IPS-NIHi11 (cell line): ENCODE results near the gene ACSM3.
"Not testable (repeated sequence)": the region's sequence is repeated elsewhere in the genome, so short reads cannot be mapped to it uniquely, and the experiment has no call there.

Source experiments
- DNase-seq: peaks from one replicate; pipeline ENCODE4 v3.0.0; 2012; ENCODE audit warnings: mixed read lengths, low spot score

Gene ACSM3

DNA sequence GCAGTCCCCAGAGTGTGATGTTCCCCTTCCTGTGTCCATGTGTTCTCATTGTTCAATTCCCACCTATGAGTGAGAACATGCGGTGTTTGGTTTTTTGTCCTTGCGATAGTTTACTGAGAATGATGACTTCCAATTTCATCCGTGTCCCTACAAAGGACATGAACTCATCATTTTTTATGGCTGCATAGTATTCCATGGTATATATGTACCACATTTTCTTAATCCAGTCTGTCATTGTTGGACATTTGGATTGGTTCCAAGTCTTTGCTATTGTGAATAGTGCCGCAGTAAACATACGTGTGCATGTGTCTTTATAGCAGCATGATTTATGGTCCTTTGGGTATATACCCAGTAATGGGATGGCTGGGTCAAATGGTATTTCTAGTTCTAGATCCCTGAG is 8.0 kb upstream of the ACSM3 start:
- not testable (repeated sequence) for DNase-seq

DNA sequence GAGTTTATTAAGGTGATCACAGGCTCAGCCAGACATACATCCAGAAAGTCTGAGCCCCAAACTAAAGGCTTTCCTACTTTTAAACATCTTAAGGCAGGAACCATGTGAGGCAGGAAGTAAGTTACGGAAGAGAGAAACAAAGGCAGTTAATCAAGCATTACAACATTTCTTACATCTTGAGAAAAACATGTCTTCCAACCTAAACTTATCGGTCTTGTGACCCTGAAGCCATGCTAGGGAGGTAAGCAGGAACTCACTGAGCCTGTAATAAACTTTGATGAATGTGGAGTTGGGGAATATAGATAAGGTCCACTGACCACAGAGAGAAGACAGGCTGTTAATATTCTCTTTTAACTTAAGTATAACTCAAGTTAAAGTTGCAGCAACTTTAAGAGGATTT is 3.5 kb upstream of the ACSM3 start:
- DNase-seq, result no peak

DNA sequence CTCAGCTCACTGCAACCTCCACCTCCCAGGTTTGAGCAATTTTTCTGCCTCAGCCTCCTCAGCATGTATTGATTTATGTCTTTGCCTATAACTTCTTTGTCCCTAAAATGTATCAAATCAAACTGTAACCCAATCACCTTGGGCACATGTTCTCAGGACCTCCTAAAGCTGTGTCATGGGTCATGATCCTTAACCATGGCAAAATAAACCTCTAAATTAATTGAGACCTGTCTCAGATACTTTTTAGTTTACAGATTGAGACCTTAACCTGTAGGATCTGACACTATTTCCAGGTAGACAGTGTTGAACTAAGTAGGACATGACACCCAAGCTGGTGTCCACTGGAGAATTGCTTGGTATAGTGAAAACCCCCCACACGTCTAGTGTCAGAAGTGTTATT is 2.6 kb upstream of the ACSM3 start:
- no peak for DNase-seq

DNA sequence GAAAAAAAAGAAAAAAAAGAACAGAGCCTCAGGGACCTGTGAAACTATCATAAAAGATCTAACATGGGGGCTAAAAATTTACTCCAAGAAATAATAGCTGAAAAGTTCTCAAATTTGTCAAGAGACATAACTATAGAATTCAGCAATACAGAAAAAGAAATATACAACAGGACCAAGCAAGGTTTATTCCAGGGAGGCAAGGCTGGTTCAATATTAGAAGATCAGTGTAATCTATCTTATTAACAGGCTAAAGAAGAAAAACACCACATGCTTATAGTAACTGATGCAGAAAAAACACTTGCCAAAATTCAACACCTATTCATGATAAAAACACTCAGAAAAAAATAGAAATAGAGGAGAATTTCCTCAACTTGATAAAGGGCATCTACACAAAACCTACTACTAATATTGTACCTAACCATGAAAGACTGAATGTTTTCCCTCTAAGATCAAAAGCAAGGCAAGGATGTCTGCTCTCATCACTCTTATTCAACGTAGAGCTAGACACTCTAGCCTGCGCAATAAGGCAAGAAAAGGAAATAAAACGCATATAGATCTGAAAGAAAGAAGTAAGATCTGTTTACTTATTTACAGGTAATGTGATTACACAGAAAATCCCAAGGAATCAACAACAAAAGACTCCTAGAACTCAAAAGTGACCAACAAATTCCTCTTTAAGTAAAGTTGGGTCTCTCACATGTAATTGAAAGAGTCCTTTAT is 1.2 kb upstream of the ACSM3 start:
- DNase-seq, result no peak

DNA sequence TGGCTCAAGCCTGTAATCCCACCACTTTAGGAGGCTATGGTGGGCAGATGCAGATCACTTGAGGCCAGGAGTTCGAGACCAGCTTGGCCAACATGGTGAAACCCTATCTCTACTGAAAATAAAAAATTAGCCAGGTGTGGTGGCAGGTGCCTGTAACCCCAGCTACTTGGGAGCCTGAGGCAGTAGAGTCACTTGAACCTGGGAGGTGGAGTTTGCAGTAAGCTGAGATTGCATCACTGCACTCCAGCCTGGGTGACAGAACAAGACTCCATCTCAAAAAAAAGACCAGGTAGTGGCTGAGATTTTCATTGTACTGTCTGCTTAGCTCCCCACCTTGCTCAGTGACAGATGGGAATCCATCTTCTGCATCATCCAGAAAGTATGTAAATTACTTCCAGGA is 634 bp downstream of the ACSM3 start:
- not testable (repeated sequence) for DNase-seq

DNA sequence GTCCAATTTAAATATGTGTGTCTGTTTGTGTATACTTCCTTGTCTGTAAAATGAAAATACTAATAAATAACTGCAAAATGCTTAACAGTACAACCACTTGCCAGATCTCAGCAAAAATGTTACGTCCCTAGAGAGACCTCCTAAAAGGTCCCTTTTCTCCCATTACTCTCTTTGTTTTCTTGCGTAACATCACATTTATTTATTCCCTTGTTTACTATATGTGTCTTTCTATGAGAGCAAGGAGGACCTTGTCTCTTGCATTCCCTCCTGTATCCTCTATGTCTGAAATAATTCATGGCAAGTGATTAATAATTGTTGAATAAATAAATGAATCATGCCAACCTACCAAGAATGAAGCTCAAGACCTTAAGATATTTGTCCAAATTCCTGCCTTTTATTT is 1.9 kb downstream of the ACSM3 start:
- no peak for DNase-seq

DNA sequence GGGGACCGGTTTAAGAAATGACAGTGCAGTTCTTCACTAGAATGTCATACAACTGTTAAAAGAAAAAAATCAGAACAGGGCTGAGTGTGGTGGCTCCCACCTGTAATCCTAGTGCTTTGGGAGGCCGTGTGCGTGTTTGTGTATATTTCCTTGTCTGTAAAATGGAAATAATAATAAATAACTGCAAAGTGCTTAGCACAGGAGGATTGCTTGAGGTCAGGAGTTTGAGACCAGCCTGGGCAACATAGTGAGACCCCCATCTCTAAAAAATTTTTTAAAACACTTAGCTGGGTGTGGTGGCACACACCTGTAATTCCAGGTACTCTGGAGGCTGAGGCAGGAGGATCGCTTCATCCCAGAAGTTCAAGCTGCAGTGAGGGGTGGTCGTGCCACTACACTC is 2.5 kb downstream of the ACSM3 start:
- DNase-seq, result no peak

DNA sequence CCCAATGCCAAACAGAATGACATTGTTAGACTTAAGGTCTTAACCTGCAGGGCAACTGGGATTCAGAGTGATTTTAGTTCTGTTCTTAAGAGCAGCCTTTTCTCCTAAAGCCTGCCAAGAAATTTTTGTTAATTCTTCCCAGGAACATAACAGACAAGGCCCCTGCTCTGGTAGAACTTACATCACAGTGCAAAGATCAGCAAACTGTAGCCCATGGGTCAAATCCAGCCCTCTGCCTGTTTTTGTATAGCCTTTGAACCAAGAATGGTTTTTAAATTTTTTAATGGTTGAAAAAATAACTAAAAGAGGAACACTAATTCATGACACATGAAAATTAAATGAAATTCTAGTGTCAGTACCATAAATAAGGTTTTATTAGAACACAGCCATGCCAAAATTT is 3.8 kb downstream of the ACSM3 start:
- DNase-seq, result no peak

DNA sequence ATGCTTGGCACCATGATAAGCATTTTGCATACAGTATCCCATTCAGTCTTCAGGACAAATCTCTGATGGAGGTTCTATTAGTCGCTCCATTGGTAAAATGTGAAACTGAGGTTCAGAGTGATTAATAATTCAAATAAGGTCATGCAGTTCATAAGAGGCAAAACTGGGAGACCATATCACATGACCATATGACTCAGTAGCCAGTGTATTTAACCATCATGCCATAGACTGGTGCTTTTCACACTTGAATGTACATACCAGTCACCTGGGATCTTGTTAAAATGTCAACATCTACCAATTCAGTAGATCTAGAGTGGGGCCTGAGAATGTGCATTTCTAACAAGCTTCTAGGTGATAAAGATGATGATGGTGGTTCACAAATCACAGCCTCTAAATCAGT is 4.3 kb downstream of the ACSM3 start:
- DNase-seq, result no peak

DNA sequence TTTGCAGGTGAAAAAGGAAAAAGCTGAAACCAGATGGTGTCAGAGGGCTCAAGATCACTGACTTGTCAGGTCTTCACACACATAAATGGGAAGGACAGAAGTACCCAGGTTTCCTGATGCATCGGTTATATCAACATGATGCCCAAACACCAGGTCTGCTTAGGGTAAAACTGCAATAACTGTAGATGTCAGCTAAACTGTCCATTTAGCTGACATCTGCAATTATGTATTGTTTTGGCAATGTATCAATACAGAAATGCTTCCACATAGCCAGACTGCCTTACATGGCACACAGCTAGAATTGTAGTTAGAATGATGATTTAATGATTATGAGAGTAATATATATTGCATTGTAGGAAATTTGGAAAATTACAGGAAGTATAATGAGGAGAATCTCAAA is 5.0 kb downstream of the ACSM3 start:
- DNase-seq, result no peak

DNA sequence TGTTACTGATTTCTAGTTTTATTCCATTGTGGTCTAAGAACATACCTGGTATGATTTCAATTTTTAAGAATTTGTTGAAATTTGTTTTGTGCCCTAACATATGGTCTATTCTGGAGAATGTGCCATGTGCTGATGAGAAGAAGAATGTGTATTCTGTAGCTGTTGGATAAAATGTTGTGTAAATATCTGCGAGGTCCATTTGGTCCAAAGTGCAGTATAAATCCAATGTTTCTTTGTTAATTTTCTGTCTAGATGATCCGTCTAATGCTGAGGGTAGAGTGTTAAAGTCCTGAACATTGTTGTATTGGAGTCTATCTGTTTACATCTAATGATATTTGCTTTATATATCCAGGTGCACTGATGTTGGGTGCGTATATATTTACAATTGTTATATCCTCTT is 9.9 kb downstream of the ACSM3 start:
- DNase-seq, result no peak

DNA sequence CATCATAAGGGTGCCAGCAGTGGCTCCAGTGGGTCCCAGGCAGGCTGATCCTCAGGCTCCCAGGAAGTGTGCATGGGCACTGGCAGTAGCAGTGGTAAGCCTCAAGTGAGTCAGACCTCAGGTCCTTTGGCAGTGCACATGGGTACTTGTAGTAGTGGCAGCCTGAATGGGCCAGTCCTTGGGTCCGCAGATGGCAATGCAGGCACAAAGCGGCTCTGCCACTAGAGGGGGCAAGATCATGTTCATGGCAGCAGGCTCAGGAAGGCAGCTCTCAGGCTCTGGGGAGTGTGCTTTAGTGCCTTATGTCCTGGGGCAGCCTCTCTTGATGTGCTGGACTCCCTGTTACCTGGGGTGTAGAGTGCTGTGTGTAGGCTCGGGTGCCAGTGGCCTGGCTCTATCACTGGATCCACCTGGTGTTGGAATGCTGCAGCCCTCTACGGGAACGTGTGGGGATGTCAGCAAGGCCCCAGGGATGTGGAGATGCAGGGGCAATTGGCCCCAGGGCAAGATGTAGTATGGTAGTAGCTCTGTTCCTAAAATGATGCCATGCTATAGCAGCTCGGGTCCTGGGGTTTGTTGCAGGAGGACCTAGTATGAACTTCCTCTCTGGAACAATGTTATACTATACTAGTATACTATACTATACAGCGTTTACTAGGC is 11.0 kb downstream of the ACSM3 start:
- DNase-seq, result peak; percentile 85

DNA sequence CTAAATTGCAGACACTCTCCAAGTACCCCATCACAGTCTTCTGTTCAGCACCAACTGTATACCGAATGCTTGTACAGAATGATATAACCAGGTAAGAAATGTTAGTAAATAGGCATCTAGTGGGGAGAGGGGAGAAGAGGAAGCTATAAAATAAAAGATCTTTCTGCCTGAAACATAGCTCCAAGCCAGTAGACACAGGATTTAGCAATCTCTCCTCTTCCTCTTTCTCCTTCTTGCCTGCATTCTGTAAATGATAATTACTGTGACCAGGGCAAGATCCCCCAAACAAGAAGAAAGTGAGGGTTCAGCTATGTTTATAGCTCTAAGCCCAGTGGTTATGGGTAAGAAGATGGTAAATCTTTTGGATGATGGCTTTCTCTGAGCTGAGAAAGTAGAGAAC is 17.9 kb downstream of the ACSM3 start:
- no peak for DNase-seq

DNA sequence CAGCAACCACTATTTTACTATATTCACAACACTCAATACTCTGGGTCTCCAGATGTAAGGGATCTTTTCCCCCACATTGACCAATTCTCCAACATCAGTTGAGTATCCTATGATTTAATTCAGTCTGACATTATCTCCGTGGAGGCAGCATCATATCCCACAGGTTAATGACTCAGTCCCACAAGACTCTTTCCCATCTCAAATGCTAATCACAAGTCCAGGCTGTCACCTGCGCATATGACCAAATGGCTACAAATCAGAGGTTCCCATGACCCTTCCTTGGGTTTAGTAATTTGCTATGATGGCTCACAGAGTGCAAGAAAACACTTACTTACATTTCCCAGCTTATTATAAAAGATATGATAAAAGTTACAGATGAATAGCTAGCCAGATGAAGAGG is 18.7 kb downstream of the ACSM3 start:
- no peak for DNase-seq

DNA sequence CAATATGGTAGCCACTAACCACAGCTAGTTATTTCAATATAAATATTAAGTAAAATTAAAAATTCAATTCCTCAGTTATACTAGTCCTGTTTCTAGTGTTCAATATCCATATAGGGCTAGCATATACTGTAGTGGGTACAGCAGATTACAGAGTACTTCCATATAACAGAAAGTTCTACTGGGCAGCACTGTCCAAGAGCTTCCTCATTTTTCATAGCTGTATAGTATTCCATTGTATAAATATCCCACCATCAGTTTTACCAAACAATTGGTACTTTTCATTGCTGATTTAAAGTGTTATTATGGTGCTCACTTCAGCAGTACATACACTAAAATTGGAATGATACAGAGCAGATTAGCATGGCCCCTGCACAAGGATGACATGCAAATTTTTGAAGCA is 20.4 kb downstream of the ACSM3 start:
- DNase-seq, result no peak

DNA sequence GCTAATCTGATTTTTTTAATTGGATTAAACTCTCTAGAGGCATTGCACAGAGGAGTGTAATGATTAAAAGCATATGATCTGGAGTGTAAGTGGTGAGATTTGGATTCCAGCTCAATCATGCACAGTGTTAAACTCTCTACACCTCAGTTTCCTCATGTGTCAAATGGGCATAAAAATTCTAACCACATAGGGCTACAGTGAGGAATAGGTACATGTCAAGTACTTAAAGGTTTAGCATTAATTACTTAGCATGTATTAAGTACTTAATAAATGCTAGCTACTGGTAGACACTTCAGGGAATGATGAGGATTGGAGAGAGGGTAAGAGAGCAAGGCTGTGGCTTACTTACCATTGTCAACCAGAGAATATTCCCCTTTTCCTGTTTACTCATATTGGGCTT is 25.3 kb downstream of the ACSM3 start:
- no peak for DNase-seq

DNA sequence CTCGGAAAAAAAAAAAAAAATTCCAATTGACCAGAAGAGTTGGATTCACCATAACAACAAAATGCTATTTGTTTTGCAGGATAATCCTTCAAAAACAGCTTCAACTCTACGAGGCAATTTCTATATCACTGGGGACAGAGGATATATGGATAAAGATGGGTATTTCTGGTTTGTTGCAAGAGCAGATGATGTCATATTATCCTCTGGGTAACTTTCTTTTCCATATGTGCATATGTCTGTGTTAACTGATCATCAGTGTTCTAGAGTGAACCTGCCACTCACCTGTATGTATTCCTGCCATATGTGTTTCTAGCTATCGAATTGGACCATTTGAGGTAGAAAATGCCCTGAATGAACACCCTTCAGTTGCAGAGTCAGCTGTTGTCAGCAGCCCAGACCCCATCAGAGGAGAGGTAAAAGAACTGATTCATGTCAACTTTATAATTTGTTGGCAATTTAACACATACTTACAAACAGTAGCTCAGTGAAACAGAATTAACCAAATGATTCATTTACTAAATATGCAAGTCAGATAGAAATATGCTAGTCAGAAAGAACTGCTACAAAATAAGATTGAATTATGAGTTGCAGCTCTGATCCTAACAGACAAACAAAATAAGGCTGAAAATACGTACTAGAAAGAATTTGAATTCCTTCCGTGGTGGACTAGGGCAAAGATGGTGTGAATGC is 28.3 kb downstream of the ACSM3 start:
- no peak for DNase-seq

DNA sequence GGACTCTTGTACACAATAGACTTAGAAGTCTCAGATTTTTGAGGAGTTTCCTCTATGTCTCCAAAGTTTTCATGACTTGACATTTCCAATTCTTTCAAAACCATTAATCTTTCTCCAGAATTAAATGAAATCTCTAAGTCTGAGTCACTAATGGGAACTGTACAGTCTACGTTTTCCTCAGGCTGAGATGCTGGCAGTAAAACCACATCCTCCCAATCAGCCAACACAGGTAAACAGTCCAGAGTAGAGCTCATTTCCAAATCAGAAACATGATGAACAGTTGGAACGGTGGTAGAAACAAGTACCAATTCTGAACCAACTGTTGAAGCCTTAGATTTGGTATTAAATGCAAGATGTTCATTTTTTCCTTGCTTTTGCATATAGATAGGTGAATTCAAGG is 34.5 kb downstream of the ACSM3 start:
- DNase-seq, result no peak

DNA sequence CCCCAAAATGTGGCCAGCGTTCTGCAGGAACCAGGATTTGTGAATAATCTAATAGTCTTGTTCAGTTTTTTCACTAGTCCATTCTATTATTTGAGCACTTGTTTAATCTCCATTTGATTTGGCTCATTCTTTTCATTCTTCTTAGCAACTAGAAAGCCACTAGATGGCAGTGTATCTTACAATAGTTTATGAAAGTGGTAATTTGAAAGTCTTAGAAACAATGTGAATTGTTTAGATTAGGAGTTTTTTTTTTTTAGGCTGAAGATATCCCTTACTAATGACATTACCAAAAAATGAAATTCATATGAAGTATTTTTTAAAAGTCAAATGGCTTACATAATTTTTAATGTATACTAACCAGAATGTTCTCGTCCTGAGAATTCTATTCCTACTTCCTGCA is 35.8 kb downstream of the ACSM3 start:
- DNase-seq, result peak; percentile 11

DNA sequence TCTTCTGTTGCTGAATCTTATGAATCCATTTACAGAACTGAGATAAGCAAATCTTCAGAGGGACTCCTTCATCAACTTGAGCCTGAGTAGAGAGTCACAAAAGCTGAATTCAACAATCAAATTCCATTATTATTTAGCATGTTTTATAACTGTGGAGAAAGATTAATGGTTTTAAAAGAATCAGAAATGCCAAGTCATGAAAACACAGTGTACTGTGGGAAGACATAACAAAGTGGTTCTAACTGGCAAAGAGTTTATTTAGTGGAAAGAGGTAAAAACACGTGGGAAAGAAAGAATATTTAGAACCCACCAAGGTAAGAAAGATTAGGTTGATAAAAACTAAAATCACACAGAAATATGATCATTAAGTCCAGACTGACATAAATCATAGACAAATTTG is 37.5 kb downstream of the ACSM3 start:
- no peak for DNase-seq

DNA sequence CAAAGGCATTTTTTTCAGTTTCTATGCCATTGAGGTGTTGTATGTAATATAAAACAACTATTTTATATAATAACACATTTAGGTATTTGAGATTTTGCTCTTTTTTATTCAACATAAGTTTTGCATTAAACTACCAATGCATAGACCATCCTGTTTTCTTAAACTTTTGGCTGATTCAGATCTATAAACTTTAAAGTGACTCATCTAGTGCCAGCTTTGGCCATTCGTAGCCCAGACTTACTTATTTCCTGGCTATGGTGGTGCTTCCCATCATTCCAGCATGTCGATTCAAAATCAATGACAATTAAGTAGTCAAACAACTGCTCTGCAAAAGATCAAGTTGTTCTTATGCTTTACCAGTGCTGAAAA is 39.4 kb downstream of the ACSM3 start:
- no peak for DNase-seq

DNA sequence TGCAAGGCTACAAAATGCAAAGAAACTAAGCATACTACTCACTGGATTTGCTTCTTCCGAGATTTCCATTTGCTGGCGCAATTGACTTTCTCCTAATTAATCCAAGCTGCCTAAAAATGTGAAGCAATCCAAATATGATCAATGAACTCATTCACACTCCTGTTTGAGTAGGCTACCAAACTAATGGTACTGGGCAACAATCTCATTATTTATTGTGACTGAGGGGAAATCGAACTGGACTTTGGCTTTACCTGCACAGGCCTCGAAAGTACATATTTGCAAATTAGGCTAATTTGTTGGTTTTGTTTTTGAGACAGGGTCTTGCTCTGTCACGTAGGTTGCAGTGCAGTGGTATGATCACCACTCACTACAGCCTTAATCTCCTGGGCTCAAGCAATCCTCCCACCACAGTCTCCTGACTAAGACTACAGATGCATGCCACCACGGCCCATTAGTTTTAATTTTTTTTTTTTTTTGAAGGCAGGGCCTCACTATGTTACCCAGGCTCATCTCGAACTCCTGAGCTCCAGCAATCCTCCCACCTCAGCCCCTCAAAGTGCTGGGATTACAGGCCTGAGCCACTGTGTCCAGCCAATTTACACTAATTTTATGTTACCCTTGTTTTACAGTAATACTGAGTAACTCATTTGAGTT is 39.9 kb downstream of the ACSM3 start:
- no peak for DNase-seq

DNA sequence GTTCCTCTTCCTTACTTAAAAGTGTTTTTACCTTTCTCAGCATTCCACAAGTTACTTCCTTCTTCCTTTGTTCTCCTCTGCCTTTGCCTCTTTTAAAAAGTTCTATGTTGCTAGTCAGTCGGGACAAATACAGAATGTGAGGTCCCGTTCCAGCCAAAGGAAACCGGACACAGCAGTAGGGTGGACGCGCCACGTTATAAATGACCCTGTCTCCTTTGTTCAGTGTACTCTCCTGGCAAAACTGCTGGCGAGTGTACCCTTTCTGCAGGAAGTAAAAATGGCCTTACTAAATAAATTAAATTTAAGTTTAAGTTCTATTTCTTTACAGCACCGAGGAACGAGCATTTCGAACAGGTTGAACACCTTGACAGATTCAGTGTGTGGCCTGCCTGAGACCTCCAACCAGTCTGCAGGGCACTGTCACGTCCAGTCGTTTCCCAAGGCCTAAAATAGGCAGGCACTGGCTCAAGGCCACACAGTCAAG is 41.9 kb downstream of the ACSM3 start:
- not testable (repeated sequence) for DNase-seq
